Esophagus muscularis mucosa (tissue), 3 donors: ENCODE data around the gene SND1.

ENCODE experiments used
- POLR2A ChIP-seq: fragments of 450-650 bp; IDR thresholded peaks from one replicate; pipeline ENCODE4 v1.6.1; 2017; ENCODE audit warnings: antibody characterized with exemption, moderate library complexity, mild to moderate bottlenecking, low read depth
- TF ChIP-seq, protein P1 (sequence below), 3 experiments: fragments of 200-600 bp in 2 of 3; fragments of 450-650 bp in 1 of 3; sonication (generic) in 2 of 3; IDR thresholded peaks; one replicate each; pipeline ENCODE4 v1.5.1; 2017 to 2019; ENCODE audit warnings: antibody characterized with exemption in 3 of 3, mild to moderate bottlenecking in 2 of 3, moderate library complexity in 1 of 3

DNA sequence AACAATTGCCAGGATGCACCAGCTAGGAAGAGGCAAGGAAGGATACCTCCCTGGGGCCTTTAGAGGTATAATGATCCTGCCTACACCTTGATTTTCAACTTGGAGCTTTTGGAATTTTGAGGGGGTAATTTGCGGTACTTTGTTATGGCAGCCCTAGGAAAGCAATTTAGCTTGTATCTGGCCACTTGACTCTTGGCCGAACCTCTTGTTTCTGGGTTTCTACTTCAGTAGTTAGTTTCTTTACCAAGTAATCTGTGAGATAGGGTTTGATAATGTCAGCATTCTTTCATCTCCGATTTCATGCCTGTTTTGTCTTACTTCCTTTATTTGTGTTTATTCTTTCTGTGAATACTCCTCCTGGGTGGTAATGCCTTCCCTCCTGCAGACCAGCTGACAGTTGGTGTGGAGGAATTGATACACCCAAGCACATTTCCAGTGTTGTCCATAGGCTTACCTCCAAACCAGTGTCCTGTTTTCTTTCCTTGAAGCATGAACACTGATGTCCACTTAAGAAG, 163.7 kb downstream of the SND1 start:
- TF ChIP-seq, protein P1, sequence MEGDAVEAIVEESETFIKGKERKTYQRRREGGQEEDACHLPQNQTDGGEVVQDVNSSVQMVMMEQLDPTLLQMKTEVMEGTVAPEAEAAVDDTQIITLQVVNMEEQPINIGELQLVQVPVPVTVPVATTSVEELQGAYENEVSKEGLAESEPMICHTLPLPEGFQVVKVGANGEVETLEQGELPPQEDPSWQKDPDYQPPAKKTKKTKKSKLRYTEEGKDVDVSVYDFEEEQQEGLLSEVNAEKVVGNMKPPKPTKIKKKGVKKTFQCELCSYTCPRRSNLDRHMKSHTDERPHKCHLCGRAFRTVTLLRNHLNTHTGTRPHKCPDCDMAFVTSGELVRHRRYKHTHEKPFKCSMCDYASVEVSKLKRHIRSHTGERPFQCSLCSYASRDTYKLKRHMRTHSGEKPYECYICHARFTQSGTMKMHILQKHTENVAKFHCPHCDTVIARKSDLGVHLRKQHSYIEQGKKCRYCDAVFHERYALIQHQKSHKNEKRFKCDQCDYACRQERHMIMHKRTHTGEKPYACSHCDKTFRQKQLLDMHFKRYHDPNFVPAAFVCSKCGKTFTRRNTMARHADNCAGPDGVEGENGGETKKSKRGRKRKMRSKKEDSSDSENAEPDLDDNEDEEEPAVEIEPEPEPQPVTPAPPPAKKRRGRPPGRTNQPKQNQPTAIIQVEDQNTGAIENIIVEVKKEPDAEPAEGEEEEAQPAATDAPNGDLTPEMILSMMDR (IDR thresholded peaks at IDR 0.05), result no peak
- TF ChIP-seq POLR2A, result no peak
